A673 (cell line): Measurements from ENCODE around the gene CHRNG. TPM values are rescaled to one million over a fixed set of nuclear protein-coding genes. Genes with fewer than 3 reads are reported as not detected.

Experiments used
- BruUV-seq: library from RNA; stranded (reverse); fragments of 400-500 nt; replicated peaks from 2 replicates; lab custom pipeline; 2021; lab: Mats Ljungman, UMichigan
- CTCF ChIA-PET: fragments of 300-600 bp; sonication (Branson Sonifier 250); formaldehyde crosslinking; loops from one replicate; lab custom pipeline; 2022; ENCODE audit warnings: antibody characterized with exemption; lab: Charles Lee
- POLR2A ChIA-PET: fragments of 300-600 bp; sonication (Branson Sonifier 250); formaldehyde crosslinking; loops from one replicate; lab custom pipeline; 2022; ENCODE audit warnings: antibody characterized with exemption; ENCODE audit not compliant: low non-redundant PET; lab: Charles Lee
- DNase-seq: peaks from one replicate; pipeline ENCODE4 v3.0.0-alpha.2; 2015; ENCODE audit warnings: low spot score
- H3K27ac ChIP-seq: fragments of 200-600 bp; sonication (generic); 2 replicates; pipeline ENCODE4 v1.5.1; 2016; ENCODE audit warnings: mixed run types, low read depth, mild to moderate bottlenecking, mixed read lengths, antibody characterized with exemption, low read length; ENCODE audit not compliant: poor library complexity, severe bottlenecking
- H3K27me3 ChIP-seq: fragments of 200-600 bp; sonication (generic); replicated peaks from 2 replicates; pipeline ENCODE4 v1.6.1; 2017; ENCODE audit warnings: mixed run types, low read depth, mild to moderate bottlenecking, mixed read lengths, antibody characterized with exemption, low read length; ENCODE audit not compliant: insufficient read depth, poor library complexity
- H3K36me3 ChIP-seq: fragments of 200-600 bp; sonication (generic); 2 replicates; pipeline ENCODE4 v1.6.1; 2016; ENCODE audit warnings: mixed run types, mild to moderate bottlenecking, mixed read lengths, antibody characterized with exemption, low read length; ENCODE audit not compliant: insufficient read depth, poor library complexity, severe bottlenecking
- H3K4me1 ChIP-seq: fragments of 200-600 bp; sonication (generic); 2 replicates; pipeline ENCODE4 v1.6.1; 2017; ENCODE audit warnings: mixed run types, mild to moderate bottlenecking, mixed read lengths, antibody characterized with exemption, low read length; ENCODE audit not compliant: insufficient read depth, poor library complexity, severe bottlenecking
- H3K4me3 ChIP-seq: fragments of 200-600 bp; sonication (generic); 2 replicates; pipeline ENCODE4 v1.5.1; 2016; ENCODE audit warnings: low read depth, mixed run types, mild to moderate bottlenecking, mixed read lengths, low read length; ENCODE audit not compliant: poor library complexity, severe bottlenecking
- H3K9me3 ChIP-seq: fragments of 200-600 bp; sonication (generic); 2 replicates; pipeline ENCODE4 v1.6.1; 2016; ENCODE audit warnings: mixed run types, low read depth, mild to moderate bottlenecking, mixed read lengths, antibody characterized with exemption, low read length; ENCODE audit not compliant: poor library complexity, severe bottlenecking
- EZH2 ChIP-seq: fragments of 200-600 bp; sonication (generic); IDR thresholded peaks from 2 replicates; pipeline ENCODE4 v1.6.1; 2017; ENCODE audit warnings: borderline replicate concordance, low read depth, mild to moderate bottlenecking, mixed read lengths, antibody characterized with exemption, low read length; ENCODE audit not compliant: poor library complexity, severe bottlenecking
- intact Hi-C: fragments of 100-400 bp; cut with micrococcal nuclease; formaldehyde crosslinking; loops from one replicate; pipeline ENCODE4 v1.10.0; 2022; ENCODE audit not compliant: unreplicated experiment
- total RNA-seq: library from RNA; stranded (reverse); gene quantifications from 2 replicates; pipeline ENCODE4 v1.2.3, GENCODE V29; 2021
- TF ChIP-seq, protein P1 (sequence below): fragments of 300-800, 200-600 bp; sonication (generic); conservative IDR thresholded peaks from 2 replicates; pipeline ENCODE4 v1.5.1; 2017; ENCODE audit warnings: low read depth, mild to moderate bottlenecking, antibody characterized with exemption, low read length, moderate library complexity, mixed read lengths

Gene CHRNG
- total RNA-seq, 1 experiment from 2014 or later, result not detected

DNA sequence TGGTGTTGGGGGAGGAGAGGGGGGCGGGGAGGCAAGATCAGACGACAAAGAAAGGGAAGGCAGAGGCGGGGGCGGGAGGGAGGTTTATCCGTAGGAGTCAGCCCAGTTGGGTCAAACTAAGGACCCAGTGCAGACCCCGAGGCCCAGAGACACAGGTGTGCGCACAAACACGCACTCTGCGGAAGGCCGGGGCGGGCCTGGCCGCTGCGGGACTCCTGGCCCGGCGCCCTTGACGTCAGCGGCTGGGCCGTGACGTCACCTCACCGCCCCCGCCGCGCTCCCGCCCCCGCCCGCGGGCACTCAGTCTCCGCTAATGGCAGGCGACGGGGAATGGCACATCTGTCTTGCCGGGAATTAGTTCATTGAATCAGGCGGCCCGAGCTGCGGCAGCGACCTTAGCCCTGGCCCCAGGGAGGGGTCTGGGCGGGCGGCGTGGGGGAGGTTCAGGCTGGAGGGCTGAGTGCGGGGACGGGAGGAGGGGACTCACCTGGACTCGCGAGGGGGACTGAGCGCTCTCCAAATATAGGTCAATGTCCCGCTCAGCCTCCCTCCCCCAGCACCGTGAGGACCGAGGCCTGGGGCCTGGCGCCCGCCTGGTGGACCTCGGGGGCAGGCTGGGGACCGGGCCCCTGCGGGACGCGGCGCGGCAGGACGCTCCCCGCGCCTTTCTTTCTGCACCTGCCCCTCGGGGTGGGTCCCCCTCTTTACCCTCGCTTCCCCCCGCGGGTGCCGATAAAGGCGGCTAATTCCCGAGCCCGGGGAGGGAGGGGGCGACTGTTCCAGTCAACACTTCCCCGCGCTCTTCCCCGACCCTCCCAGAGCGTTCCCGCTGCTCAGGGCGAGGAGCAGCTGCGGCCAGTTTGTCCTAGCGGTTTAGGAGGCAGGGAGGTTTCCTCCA is 36.3 kb upstream of the CHRNG start:
- Histone ChIP-seq H3K27me3 (peaks cover 16% of the 10 kb centered on the region), H3K27ac (no peak overlapping the region), H3K4me3 (peak overlapping the region; percentile 48), H3K36me3 (no peaks in the 10 kb centered on the region), H3K4me1 (peaks cover 8% of the 10 kb centered on the region), H3K9me3 (no peaks in the 10 kb centered on the region)
- ChIA-PET CTCF (no interaction called here), POLR2A (no interaction called here)
- no TSS peak for BruUV-seq
- peak; percentile 37 for DNase-seq
- intact Hi-C loops, result no loop called here
- TF ChIP-seq, protein P1, sequence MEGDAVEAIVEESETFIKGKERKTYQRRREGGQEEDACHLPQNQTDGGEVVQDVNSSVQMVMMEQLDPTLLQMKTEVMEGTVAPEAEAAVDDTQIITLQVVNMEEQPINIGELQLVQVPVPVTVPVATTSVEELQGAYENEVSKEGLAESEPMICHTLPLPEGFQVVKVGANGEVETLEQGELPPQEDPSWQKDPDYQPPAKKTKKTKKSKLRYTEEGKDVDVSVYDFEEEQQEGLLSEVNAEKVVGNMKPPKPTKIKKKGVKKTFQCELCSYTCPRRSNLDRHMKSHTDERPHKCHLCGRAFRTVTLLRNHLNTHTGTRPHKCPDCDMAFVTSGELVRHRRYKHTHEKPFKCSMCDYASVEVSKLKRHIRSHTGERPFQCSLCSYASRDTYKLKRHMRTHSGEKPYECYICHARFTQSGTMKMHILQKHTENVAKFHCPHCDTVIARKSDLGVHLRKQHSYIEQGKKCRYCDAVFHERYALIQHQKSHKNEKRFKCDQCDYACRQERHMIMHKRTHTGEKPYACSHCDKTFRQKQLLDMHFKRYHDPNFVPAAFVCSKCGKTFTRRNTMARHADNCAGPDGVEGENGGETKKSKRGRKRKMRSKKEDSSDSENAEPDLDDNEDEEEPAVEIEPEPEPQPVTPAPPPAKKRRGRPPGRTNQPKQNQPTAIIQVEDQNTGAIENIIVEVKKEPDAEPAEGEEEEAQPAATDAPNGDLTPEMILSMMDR, result no peak
- TF ChIP-seq EZH2, result no peak

DNA sequence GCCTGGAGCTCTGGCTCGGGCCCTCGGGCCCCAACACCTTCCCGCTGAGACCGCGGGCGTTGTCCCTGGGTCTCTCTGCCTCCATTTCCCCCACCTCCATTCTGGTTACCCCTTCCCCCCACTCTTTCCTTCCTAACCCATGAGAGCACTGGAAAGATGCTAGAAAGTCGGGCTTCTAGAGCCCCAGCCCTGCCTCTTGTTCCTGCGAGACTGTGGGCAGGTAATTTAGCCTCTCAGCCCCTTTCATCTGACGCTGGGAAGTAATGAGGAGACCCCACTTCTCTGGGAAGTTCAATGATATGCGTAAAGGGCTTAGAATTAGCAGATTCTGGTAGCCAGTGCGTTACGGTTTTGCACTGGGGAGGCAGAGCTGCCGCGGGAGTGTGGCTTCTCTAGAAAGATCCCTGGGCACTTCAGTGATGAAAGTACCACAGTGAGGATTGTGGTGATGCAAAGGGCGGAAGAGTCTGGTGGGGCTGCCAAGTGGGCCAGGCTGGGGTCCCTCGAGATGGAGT is 35.6 kb upstream of the CHRNG start:
- no peak for TF ChIP-seq EZH2
- TF ChIP-seq, protein P1, result no peak
- Histone ChIP-seq H3K4me1 (peaks cover 8% of the 10 kb centered on the region), H3K27ac (no peak overlapping the region), H3K9me3 (no peaks in the 10 kb centered on the region), H3K4me3 (peak overlapping the region; percentile 48), H3K27me3 (peaks cover 16% of the 10 kb centered on the region), H3K36me3 (no peaks in the 10 kb centered on the region)
- intact Hi-C loops, result no loop called here
- ChIA-PET CTCF (no interaction called here), POLR2A (no interaction called here)
- no peak for DNase-seq
- no TSS peak for BruUV-seq

DNA sequence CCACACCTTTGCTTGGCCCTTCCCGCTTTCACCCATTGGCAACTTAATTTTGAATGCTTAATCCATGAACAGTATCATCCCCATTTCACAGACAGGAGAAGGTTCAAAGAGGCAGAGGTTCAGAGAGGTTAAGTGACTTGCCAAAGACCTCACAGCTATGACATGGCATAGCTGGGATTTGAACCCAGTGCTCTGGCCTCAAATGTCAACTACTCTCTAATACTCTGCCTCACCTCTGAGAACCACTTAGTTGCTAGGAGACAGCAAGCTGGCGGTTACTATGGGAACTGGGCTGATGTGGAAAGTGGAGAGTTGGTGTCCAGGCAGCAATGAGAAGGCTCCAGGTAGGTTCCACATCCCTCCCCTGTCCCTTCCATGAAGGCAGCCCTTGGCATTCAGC is 35.1 kb upstream of the CHRNG start:
- intact Hi-C loops, result no loop called here
- Histone ChIP-seq H3K9me3 (no peaks in the 10 kb centered on the region), H3K36me3 (no peaks in the 10 kb centered on the region), H3K27ac (no peak overlapping the region), H3K4me3 (no peak overlapping the region), H3K27me3 (peaks cover 16% of the 10 kb centered on the region), H3K4me1 (peaks cover 8% of the 10 kb centered on the region)
- no TSS peak for BruUV-seq
- no peak for TF ChIP-seq EZH2
- TF ChIP-seq, protein P1, result no peak
- ChIA-PET CTCF (interaction anchor here (0.6 kb wide), 1 partner anchor 22 kb away, joined by 3 read pairs; the partner anchor contains the start of gene CHRND), POLR2A (no interaction called here)
- DNase-seq, result no peak
